Neutrophil (primary cell): ENCODE data around the gene WNT6.

Experiments used
- H3K27ac ChIP-seq: fragments of 200-600 bp; sonication (generic); 2 replicates; pipeline ENCODE4 v1.5.1; 2016; ENCODE audit warnings: mild to moderate bottlenecking, moderate library complexity
- H3K27me3 ChIP-seq: fragments of 200-600 bp; sonication (generic); 2 replicates; pipeline ENCODE4 v1.6.0; 2016; ENCODE audit warnings: mild to moderate bottlenecking
- H3K36me3 ChIP-seq: fragments of 200-600 bp; sonication (generic); 2 replicates; pipeline ENCODE4 v1.5.1; 2017
- H3K4me1 ChIP-seq, 2 experiments: fragments of 200-600 bp in 1 of 2; sonication (generic) in 1 of 2; 1 replicate in 1 of 2; 2 replicates in 1 of 2; pipeline versions ENCODE4 v1.5.1 to v1.6.1; 2013 to 2016; ENCODE audit warnings: low read depth in 1 of 2, low read length in 1 of 2, mild to moderate bottlenecking in 1 of 2, moderate library complexity in 1 of 2; ENCODE audit not compliant: control insufficient read depth in 1 of 2, insufficient read depth in 1 of 2
- H3K4me3 ChIP-seq, 2 experiments: fragments of 200-600 bp in 1 of 2; sonication (generic) in 1 of 2; 1 replicate in 1 of 2; 2 replicates in 1 of 2; pipeline ENCODE4 v1.5.1; 2013 to 2016; ENCODE audit warnings: low read depth in 1 of 2, low read length in 1 of 2, mild to moderate bottlenecking in 1 of 2, moderate library complexity in 1 of 2
- H3K9me3 ChIP-seq: fragments of 200-600 bp; sonication (generic); 2 replicates; pipeline ENCODE4 v1.5.1; 2016
- CTCF ChIP-seq: fragments of 200-600 bp; sonication (generic); IDR thresholded peaks from 2 replicates; pipeline ENCODE4 v1.5.1; 2016; ENCODE audit warnings: antibody characterized with exemption

The WNT6 gene

GRCh38 chr2:218830526-218831306, 28.9 kb upstream of the WNT6 start:
- Histone ChIP-seq H3K4me3 (no peak overlapping the region), H3K27ac (no peak overlapping the region), H3K4me1 (peaks cover 9 to 11% of the 10 kb centered on the region in 2 experiments), H3K9me3 (no peaks in the 10 kb centered on the region), H3K36me3 (no peaks in the 10 kb centered on the region), H3K27me3 (peaks cover 54% of the 10 kb centered on the region)
- no peak for TF ChIP-seq CTCF

GRCh38 chr2:218831378-218831990, 28.1 kb upstream of the WNT6 start, which contains the start of gene PRKAG3:
Gene PRKAG3, minus strand, starts transcription at chr2:218831803.
- Histone ChIP-seq H3K9me3 (no peaks in the 10 kb centered on the region), H3K36me3 (no peaks in the 10 kb centered on the region), H3K4me1 (peaks cover 9 to 11% of the 10 kb centered on the region in 2 experiments), H3K4me3 (no peak within 1 kb of the TSS), H3K27ac (no peak within 1 kb of the TSS), H3K27me3 (peaks cover 60% of the 10 kb centered on the region)
- TF ChIP-seq CTCF = no peak

GRCh38 chr2:218832081-218832480, 27.5 kb upstream of the WNT6 start:
- H3K36me3 ChIP-seq = no peaks in the 10 kb centered on the region
- H3K4me3 ChIP-seq = no peak overlapping the region
- TF ChIP-seq CTCF = no peak
- peaks cover 9 to 11% of the 10 kb centered on the region in 2 experiments for H3K4me1 ChIP-seq
- H3K27me3 ChIP-seq = peaks cover 58% of the 10 kb centered on the region
- H3K27ac ChIP-seq = no peak overlapping the region
- no peaks in the 10 kb centered on the region for H3K9me3 ChIP-seq

- H3K27me3 ChIP-seq = peaks cover 55% of the 10 kb centered on the region
These were observed 27.1 kb upstream of the WNT6 start for GRCh38 chr2:218832520-218832919.

GRCh38 chr2:218833023-218833609, 26.5 kb upstream of the WNT6 start:
- Histone ChIP-seq H3K27me3 (peaks cover 51% of the 10 kb centered on the region), H3K36me3 (no peaks in the 10 kb centered on the region), H3K4me3 (no peak overlapping the region), H3K9me3 (no peaks in the 10 kb centered on the region), H3K4me1 (peaks cover 9 to 11% of the 10 kb centered on the region in 2 experiments), H3K27ac (no peak overlapping the region)
- no peak for TF ChIP-seq CTCF

More at GRCh38 chr2:218832520-218832919, 27.1 kb upstream of the WNT6 start:
- H3K4me3 ChIP-seq = no peak overlapping the region
- no peaks in the 10 kb centered on the region for H3K9me3 ChIP-seq
- H3K36me3 ChIP-seq = no peaks in the 10 kb centered on the region
- H3K4me1 ChIP-seq = peaks cover 9 to 11% of the 10 kb centered on the region in 2 experiments
- TF ChIP-seq CTCF = no peak
- no peak overlapping the region for H3K27ac ChIP-seq
